Transverse colon (tissue), 4 donors: Measurements from ENCODE around the gene OPTC.
A peak's percentile ranks its signal among the peaks of the same experiment; 100 is the strongest.

Experiments
- EP300 ChIP-seq: sonication (generic); formaldehyde crosslinking; IDR thresholded peaks from one replicate; pipeline ENCODE4 v1.6.1; 2017; ENCODE audit warnings: antibody characterized with exemption, low read depth
- POLR2A ChIP-seq: fragments of 450-650 bp; IDR thresholded peaks from one replicate; pipeline ENCODE4 v1.6.1; 2016; ENCODE audit warnings: antibody characterized with exemption, mild to moderate bottlenecking, moderate library complexity
- POLR2AphosphoS5 ChIP-seq, 3 donors: sonication (generic); formaldehyde crosslinking; IDR thresholded peaks; one replicate each; pipeline ENCODE4 v1.6.1; 2016; ENCODE audit warnings: antibody characterized with exemption in 3 of 3
- TF ChIP-seq, protein P1 (sequence below), 5 experiments: fragments of 200-600 bp in 3 of 5; fragments of 450-650 bp in 2 of 5; sonication (generic) in 3 of 5; IDR thresholded peaks; 1 replicate in 2 of 5; 2 replicates in 3 of 5; pipeline ENCODE4 v1.5.1; 2016 to 2017; ENCODE audit warnings: antibody characterized with exemption in 5 of 5, inconsistent platforms in 3 of 5, mild to moderate bottlenecking in 2 of 5, moderate library complexity in 1 of 5

DNA sequence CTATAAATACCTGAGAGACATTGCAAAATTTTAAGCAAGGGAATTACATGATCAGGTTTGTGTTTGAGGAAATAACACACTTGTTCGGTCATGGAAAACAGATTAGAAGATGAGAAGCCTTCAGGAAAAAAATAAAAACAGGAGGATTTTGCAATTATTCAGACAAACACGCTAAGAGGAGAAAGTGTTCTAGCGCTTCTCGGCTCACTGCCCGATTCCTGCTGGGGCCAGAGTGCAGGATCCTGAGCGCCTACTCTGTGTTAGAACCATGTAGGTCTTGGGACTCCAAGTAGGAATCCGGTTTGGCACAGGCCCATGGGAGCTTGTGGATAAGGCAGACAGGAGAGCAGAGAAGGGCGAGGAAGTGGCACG is 26.4 kb upstream of the OPTC start:
- TF ChIP-seq, protein P1, sequence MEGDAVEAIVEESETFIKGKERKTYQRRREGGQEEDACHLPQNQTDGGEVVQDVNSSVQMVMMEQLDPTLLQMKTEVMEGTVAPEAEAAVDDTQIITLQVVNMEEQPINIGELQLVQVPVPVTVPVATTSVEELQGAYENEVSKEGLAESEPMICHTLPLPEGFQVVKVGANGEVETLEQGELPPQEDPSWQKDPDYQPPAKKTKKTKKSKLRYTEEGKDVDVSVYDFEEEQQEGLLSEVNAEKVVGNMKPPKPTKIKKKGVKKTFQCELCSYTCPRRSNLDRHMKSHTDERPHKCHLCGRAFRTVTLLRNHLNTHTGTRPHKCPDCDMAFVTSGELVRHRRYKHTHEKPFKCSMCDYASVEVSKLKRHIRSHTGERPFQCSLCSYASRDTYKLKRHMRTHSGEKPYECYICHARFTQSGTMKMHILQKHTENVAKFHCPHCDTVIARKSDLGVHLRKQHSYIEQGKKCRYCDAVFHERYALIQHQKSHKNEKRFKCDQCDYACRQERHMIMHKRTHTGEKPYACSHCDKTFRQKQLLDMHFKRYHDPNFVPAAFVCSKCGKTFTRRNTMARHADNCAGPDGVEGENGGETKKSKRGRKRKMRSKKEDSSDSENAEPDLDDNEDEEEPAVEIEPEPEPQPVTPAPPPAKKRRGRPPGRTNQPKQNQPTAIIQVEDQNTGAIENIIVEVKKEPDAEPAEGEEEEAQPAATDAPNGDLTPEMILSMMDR (IDR thresholded peaks at IDR 0.05) = no peak
- TF ChIP-seq POLR2A (no peak), EP300 (no peak), POLR2AphosphoS5 (IDR thresholded peaks at IDR 0.05) (peak in 1 of 3 donors; percentile 58)
